H9 (cell line): ENCODE data around the gene PPP1R14C. TPM values are rescaled to one million over a fixed set of nuclear protein-coding genes. Genes with fewer than 3 reads are reported as not detected.

Experiments used
- DNase-seq: peaks from one replicate; pipeline ENCODE4 v3.0.0-alpha.2; 2017
- H2AFZ ChIP-seq: one replicate; pipeline ENCODE4 v1.6.1; 2013; ENCODE audit warnings: mild to moderate bottlenecking, low read length, control low read depth, moderate library complexity
- H2AK5ac ChIP-seq: 2 replicates; pipeline ENCODE4 v1.6.1; 2013; ENCODE audit warnings: low read length, control low read depth, mixed read lengths; ENCODE audit not compliant: insufficient read length
- H2BK120ac ChIP-seq: one replicate; pipeline ENCODE4 v1.6.1; 2013; ENCODE audit warnings: low read depth, mild to moderate bottlenecking, low read length, control low read depth, inconsistent platforms; ENCODE audit not compliant: poor library complexity, severe bottlenecking
- H2BK12ac ChIP-seq: 2 replicates; pipeline ENCODE4 v1.6.1; 2013; ENCODE audit warnings: low read length, control low read depth, mixed read lengths, low read depth; ENCODE audit not compliant: insufficient read length
- H2BK15ac ChIP-seq: 2 replicates; pipeline ENCODE4 v1.6.1; 2013; ENCODE audit warnings: low read depth, low read length, control low read depth
- H2BK20ac ChIP-seq: one replicate; pipeline ENCODE4 v1.6.1; 2013; ENCODE audit warnings: low read depth, mild to moderate bottlenecking, low read length, control low read depth, inconsistent platforms; ENCODE audit not compliant: poor library complexity, severe bottlenecking
- H2BK5ac ChIP-seq: 2 replicates; pipeline ENCODE4 v1.6.1; 2013; ENCODE audit warnings: low read length, control low read depth, mixed read lengths; ENCODE audit not compliant: insufficient read length
- H3K14ac ChIP-seq: 2 replicates; pipeline ENCODE4 v1.6.1; 2013; ENCODE audit warnings: low read length, control low read depth; ENCODE audit not compliant: insufficient read depth
- H3K18ac ChIP-seq: 2 replicates; pipeline ENCODE4 v1.6.1; 2013; ENCODE audit warnings: low read depth, mild to moderate bottlenecking, mixed read lengths, low read length, control low read depth; ENCODE audit not compliant: insufficient read length
- H3K23ac ChIP-seq: 2 replicates; pipeline ENCODE4 v1.6.1; 2013; ENCODE audit warnings: low read length, control low read depth, mixed read lengths, low read depth; ENCODE audit not compliant: insufficient read length
- H3K23me2 ChIP-seq: 2 replicates; pipeline ENCODE4 v1.6.1; 2013; ENCODE audit warnings: low read depth, mild to moderate bottlenecking, mixed read lengths, low read length, control low read depth; ENCODE audit not compliant: insufficient read length, poor library complexity, severe bottlenecking
- H3K27ac ChIP-seq: 2 replicates; pipeline ENCODE4 v1.5.1; 2013; ENCODE audit warnings: low read length, control low read depth, mixed read lengths, low read depth; ENCODE audit not compliant: insufficient read length
- H3K27me3 ChIP-seq: 2 replicates; pipeline ENCODE4 v1.6.1; 2013; ENCODE audit warnings: low read length, control low read depth, inconsistent platforms; ENCODE audit not compliant: insufficient read depth
- H3K4ac ChIP-seq: 2 replicates; pipeline ENCODE4 v1.6.1; 2013; ENCODE audit warnings: low read depth, mild to moderate bottlenecking, control low read depth, inconsistent platforms, low read length, moderate library complexity
- H3K4me1 ChIP-seq: 2 replicates; pipeline ENCODE4 v1.6.1; 2013; ENCODE audit warnings: low read length, control low read depth, inconsistent platforms; ENCODE audit not compliant: insufficient read depth
- H3K4me2 ChIP-seq: 2 replicates; pipeline ENCODE4 v1.6.1; 2013; ENCODE audit warnings: low read length, control low read depth, mixed read lengths; ENCODE audit not compliant: insufficient read length, insufficient read depth
- H3K56ac ChIP-seq: 2 replicates; pipeline ENCODE4 v1.6.1; 2013; ENCODE audit warnings: low read depth, mild to moderate bottlenecking, mixed read lengths, low read length, control low read depth; ENCODE audit not compliant: insufficient read length
- H3K79me1 ChIP-seq: 2 replicates; pipeline ENCODE4 v1.6.1; 2013; ENCODE audit warnings: low read depth, mild to moderate bottlenecking, moderate library complexity, low read length, control low read depth, inconsistent platforms; ENCODE audit not compliant: insufficient read depth, poor library complexity, severe bottlenecking
- H3K79me2 ChIP-seq: 2 replicates; pipeline ENCODE4 v1.6.1; 2013; ENCODE audit warnings: low read length, control low read depth, inconsistent platforms; ENCODE audit not compliant: insufficient read depth
- H3K9ac ChIP-seq: 2 replicates; pipeline ENCODE4 v1.6.1; 2013; ENCODE audit warnings: low read length, control low read depth, mixed read lengths; ENCODE audit not compliant: insufficient read length; ENCODE audit errors: extremely low read depth
- H3K9me3 ChIP-seq: one replicate; pipeline ENCODE4 v1.6.1; 2013; ENCODE audit warnings: low read depth, low read length, inconsistent platforms; ENCODE audit not compliant: control insufficient read depth
- H3T11ph ChIP-seq: one replicate; pipeline ENCODE4 v1.6.1; 2013; ENCODE audit warnings: mild to moderate bottlenecking, low read length, control low read depth, inconsistent platforms
- H4K20me1 ChIP-seq: one replicate; pipeline ENCODE4 v1.6.1; 2013; ENCODE audit not compliant: control insufficient read depth, insufficient read length, insufficient read depth
- H4K5ac ChIP-seq: 2 replicates; pipeline ENCODE4 v1.6.1; 2013; ENCODE audit warnings: low read depth, mild to moderate bottlenecking, mixed read lengths, low read length, control low read depth; ENCODE audit not compliant: insufficient read length
- H4K8ac ChIP-seq: replicated peaks from 2 replicates; pipeline ENCODE4 v1.6.1; 2013; ENCODE audit warnings: low read length, control low read depth, mixed read lengths, low read depth; ENCODE audit not compliant: insufficient read length
- H4K91ac ChIP-seq: 2 replicates; pipeline ENCODE4 v1.6.1; 2013; ENCODE audit warnings: low read depth, mild to moderate bottlenecking, moderate library complexity, mixed read lengths, low read length, control low read depth; ENCODE audit not compliant: insufficient read length
- H3K27ac Mint-ChIP-seq, 3 experiments: 2 replicates in 2 of 3; 3 replicates in 1 of 3; pipeline ENCODE4 v1.8.0; 2020 to 2021; ENCODE audit warnings: mixed read lengths in 3 of 3, mild to moderate bottlenecking in 1 of 3, moderate library complexity in 1 of 3
- H3K27me3 Mint-ChIP-seq: 2 replicates; pipeline ENCODE4 v1.8.0; 2021; ENCODE audit warnings: low read depth, mild to moderate bottlenecking, moderate library complexity, mixed read lengths
- H3K36me3 Mint-ChIP-seq, 3 experiments: 2 replicates in 2 of 3; 3 replicates in 1 of 3; pipeline ENCODE4 v1.8.0; 2020 to 2021; ENCODE audit warnings: low read depth in 3 of 3, mixed read lengths in 3 of 3; ENCODE audit not compliant: insufficient read depth in 1 of 3
- H3K4me1 Mint-ChIP-seq, 2 experiments: 2 replicates each; pipeline ENCODE4 v1.8.0; 2020; ENCODE audit warnings: mixed read lengths in 2 of 2
- H3K4me3 Mint-ChIP-seq, 2 experiments: 2 replicates in 1 of 2; 3 replicates in 1 of 2; pipeline ENCODE4 v1.8.0; 2020 to 2021; ENCODE audit warnings: mild to moderate bottlenecking in 2 of 2, mixed read lengths in 2 of 2, moderate library complexity in 1 of 2
- H3K9me3 Mint-ChIP-seq, 2 experiments: 2 replicates in 1 of 2; 3 replicates in 1 of 2; pipeline ENCODE4 v1.8.0; 2020; ENCODE audit warnings: mild to moderate bottlenecking in 2 of 2, mixed read lengths in 2 of 2, moderate library complexity in 1 of 2
- WGBS: extraction: QIAGEN DNeasy Blood & Tissue Kit; methylation state at CpG from one replicate; pipeline ENCODE4 v1.1.7; 2013; ENCODE audit warnings: missing lambda C conversion rate, low lambda C conversion rate, mixed read lengths; ENCODE audit not compliant: insufficient read length; ENCODE audit errors: extremely low coverage; 5-methylcytosine and 5-hydroxymethylcytosine counted together
- total RNA-seq: library from RNA; stranded (reverse); gene quantifications from 2 replicates; pipeline ENCODE4 v1.2.1, GENCODE V29; 2021
- TF ChIP-seq, protein P1 (sequence below): fragments of 200-600 bp; sonication (generic); conservative IDR thresholded peaks from 3 replicates; pipeline ENCODE4 v1.8.0; 2021; ENCODE audit warnings: antibody characterized with exemption, mild to moderate bottlenecking

The PPP1R14C gene
- total RNA-seq, 1 experiment from 2014 or later, result 0.37 TPM

DNA sequence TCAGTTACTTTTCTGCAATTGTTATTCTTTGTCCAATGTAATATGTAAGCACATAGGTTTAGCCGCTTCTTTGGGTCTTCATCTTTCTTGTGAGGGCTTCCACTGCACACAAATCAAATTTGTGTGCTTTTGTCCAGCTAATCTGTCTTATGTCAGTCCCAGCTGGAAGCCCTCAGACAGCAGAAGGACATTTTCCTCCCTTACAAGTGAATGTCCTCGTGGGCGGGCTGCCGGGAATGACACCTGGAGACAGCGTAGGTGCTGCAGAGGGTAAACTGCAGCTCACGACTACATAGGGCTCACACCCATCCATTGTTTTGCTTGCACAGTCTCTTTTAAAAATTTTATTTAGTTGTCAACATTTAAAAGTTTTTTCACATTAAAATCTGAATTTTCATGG lies 24.6 kb upstream of the PPP1R14C start:
- Histone ChIP-seq H4K91ac (no peak overlapping the region), H3K18ac (no peak overlapping the region), H4K5ac (no peak overlapping the region), H2AFZ (no peak overlapping the region), H3K9me3 (no peaks in the 10 kb centered on the region), H2BK20ac (no peak overlapping the region), H3K4me2 (no peak overlapping the region), H3T11ph (no peak overlapping the region), H3K56ac (no peak overlapping the region), H2BK5ac (no peak overlapping the region), H3K4me1 (no peaks in the 10 kb centered on the region; the same call in 1 of the 2 replicates), H3K23me2 (no peaks in the 10 kb centered on the region), H2AK5ac (no peak overlapping the region), H4K8ac (no peak overlapping the region), H4K20me1 (no peaks in the 10 kb centered on the region), H3K4ac (no peak overlapping the region), H3K9ac (no peak overlapping the region), H2BK15ac (no peak overlapping the region), H3K79me1 (no peaks in the 10 kb centered on the region), H3K79me2 (no peaks in the 10 kb centered on the region), H3K27me3 (no peaks in the 10 kb centered on the region), H3K27ac (no peak overlapping the region), H3K14ac (no peak overlapping the region), H3K23ac (no peak overlapping the region), H2BK120ac (no peak overlapping the region), H2BK12ac (no peak overlapping the region)
- no CpG with 5 or more reads among the region's 6 CpGs for WGBS
- Mint-ChIP-seq H3K4me1 (peaks cover 8 to 9% of the 10 kb centered on the region in 2 experiments), H3K4me3 (no peak overlapping the region), H3K9me3 (peaks cover 6 to 7% of the 10 kb centered on the region in 2 experiments; a peak in 4 of 5 replicates), H3K36me3 (peaks cover 0 to 5% (median 2%) of the 10 kb centered on the region in 3 experiments; a peak in 4 of 7 replicates), H3K27ac (no peak overlapping the region; a peak in 1 of 7 replicates), H3K27me3 (peaks cover 7% of the 10 kb centered on the region)
- TF ChIP-seq, protein P1, sequence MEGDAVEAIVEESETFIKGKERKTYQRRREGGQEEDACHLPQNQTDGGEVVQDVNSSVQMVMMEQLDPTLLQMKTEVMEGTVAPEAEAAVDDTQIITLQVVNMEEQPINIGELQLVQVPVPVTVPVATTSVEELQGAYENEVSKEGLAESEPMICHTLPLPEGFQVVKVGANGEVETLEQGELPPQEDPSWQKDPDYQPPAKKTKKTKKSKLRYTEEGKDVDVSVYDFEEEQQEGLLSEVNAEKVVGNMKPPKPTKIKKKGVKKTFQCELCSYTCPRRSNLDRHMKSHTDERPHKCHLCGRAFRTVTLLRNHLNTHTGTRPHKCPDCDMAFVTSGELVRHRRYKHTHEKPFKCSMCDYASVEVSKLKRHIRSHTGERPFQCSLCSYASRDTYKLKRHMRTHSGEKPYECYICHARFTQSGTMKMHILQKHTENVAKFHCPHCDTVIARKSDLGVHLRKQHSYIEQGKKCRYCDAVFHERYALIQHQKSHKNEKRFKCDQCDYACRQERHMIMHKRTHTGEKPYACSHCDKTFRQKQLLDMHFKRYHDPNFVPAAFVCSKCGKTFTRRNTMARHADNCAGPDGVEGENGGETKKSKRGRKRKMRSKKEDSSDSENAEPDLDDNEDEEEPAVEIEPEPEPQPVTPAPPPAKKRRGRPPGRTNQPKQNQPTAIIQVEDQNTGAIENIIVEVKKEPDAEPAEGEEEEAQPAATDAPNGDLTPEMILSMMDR, result no peak
- no peak for DNase-seq
